IMR-90 (cell line): ENCODE data around the gene BDNF.
A peak's percentile ranks its signal among the peaks of the same experiment; 100 is the strongest.

Experiments
- BHLHE40 ChIP-seq: fragments of 150-350 bp; IDR thresholded peaks from 2 replicates; pipeline ENCODE4 v1.6.1; 2016; ENCODE audit warnings: mild to moderate bottlenecking, low read depth, low read length
- CTCF ChIP-seq: conservative IDR thresholded peaks from 2 replicates; pipeline ENCODE4 v1.5.1; 2012; ENCODE audit warnings: mild to moderate bottlenecking, low read depth, low read length, improper control_type of control experiment
- ELK1 ChIP-seq: fragments of 150-350 bp; IDR thresholded peaks from 2 replicates; pipeline ENCODE4 v1.6.1; 2016; ENCODE audit warnings: low read depth, mild to moderate bottlenecking, low read length, moderate library complexity, borderline replicate concordance
- FOS ChIP-seq: fragments of 150-350 bp; IDR thresholded peaks from 2 replicates; pipeline ENCODE4 v1.6.1; 2016; ENCODE audit warnings: low read depth, low read length
- MAZ ChIP-seq: IDR thresholded peaks from 2 replicates; pipeline ENCODE4 v1.6.1; 2012; ENCODE audit warnings: low read depth, mild to moderate bottlenecking, low read length, improper control_type of control experiment, moderate library complexity, borderline replicate concordance
- POLR2A ChIP-seq: IDR thresholded peaks from 2 replicates; pipeline ENCODE4 v1.6.1; 2012; ENCODE audit warnings: mild to moderate bottlenecking, low read depth, low read length
- RAD21 ChIP-seq: IDR thresholded peaks from 2 replicates; pipeline ENCODE4 v1.6.1; 2012; ENCODE audit warnings: low read length, improper control_type of control experiment
- RFX5 ChIP-seq: IDR thresholded peaks from 2 replicates; pipeline ENCODE4 v1.8.0; 2012; ENCODE audit warnings: low read depth, mild to moderate bottlenecking, low read length, moderate library complexity
- SMC3 ChIP-seq: fragments of 150-350 bp; IDR thresholded peaks from 2 replicates; pipeline ENCODE4 v1.6.1; 2016; ENCODE audit warnings: low read depth, mild to moderate bottlenecking, antibody characterized with exemption, low read length, moderate library complexity

- TF ChIP-seq CTCF, result no peak
- TF ChIP-seq RAD21, result no peak
- TF ChIP-seq ELK1, result no peak
- TF ChIP-seq POLR2A, result peak; percentile 88
- no peak; the same call in 1 of the 2 replicates for TF ChIP-seq SMC3
- TF ChIP-seq RFX5, result no peak
- no peak for TF ChIP-seq FOS
- TF ChIP-seq BHLHE40, result no peak
- peak; percentile 35; the same call in 1 of the 2 replicates for TF ChIP-seq MAZ
Measured at GRCh38 chr11:27700351-27701301, at the start of gene BDNF.
